SK-MEL-5 (cell line): ENCODE data around the gene LYPD5. TPM values are rescaled to one million over a fixed set of nuclear protein-coding genes. Genes with fewer than 3 reads are reported as not detected.

Source experiments
- DNase-seq: peaks from one replicate; pipeline ENCODE4 v3.0.0-alpha.2; 2016; ENCODE audit warnings: low read depth, low spot score
- in situ Hi-C: cut with HindIII; loops from 2 replicates; pipeline ENCODE4 v1.10.0; 2016; ENCODE audit warnings: low sequenced_read_pairs, high pct_unique_total_duplicates, low pct_unique_long_range_greater_than_20kb
- total RNA-seq: library from RNA; depleted of rRNA; stranded (reverse); fragments of >200 nt; shearing (Covaris generic); gene quantifications from 2 replicates; pipeline ENCODE4 v1.2.3, GENCODE V29; 2014; rRNA removed

LYPD5 gene
- total RNA-seq, 1 experiment from 2014 or later = not detected

DNA sequence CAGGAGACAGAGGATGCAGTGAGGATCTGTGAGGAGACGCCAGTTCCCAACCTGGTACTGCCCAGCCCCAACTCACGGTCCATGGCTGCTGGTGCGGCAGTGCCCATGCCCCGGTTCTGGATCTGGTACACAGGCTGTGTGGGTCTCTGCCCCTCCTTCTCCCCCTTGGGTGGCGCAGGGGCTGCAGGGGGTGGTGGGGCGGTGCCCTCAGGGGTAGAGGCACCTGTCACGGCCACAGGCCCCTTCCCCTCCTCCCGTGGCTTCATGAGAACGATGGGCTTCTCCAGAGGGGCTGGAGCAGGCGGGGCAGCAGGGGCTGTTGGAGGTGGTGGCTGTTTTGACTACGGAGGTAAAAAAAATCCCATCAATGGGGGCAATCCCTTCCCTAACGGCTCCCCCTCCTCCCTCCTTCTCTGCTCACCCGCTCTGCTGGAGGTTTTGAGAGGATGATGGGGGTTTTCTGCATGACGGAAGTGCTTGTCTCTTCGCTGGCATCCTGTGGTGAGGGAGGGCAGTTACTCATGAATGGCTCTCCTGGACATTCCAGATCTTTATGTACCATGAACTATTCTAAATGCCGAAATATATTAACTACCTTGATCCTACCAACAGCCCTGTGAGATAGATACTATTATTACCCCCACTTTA, 54.6 kb downstream of the LYPD5 start:
- no peak for DNase-seq
- in situ Hi-C loops = no loop called here

Other genes with a start within 250 kb of the LYPD5 start
- gene XRCC1, start 226.9 kb downstream of the LYPD5 start, total RNA-seq = 12.2 and 13.2 TPM in 2 replicates
- gene PINLYP, start 226.6 kb downstream of the LYPD5 start, total RNA-seq = not detected in 2 replicates
- 18.7 and 20.8 TPM in 2 replicates for gene IRGQ, start 206.3 kb downstream of the LYPD5 start, total RNA-seq
- 10.5 and 12.7 TPM in 2 replicates for gene ZNF576, start 205.9 kb downstream of the LYPD5 start, total RNA-seq
- not detected in 2 replicates for gene SRRM5, start 190.4 kb downstream of the LYPD5 start, total RNA-seq
- gene ZNF428, start 182.8 kb downstream of the LYPD5 start, total RNA-seq = 44.6 and 47.2 TPM in 2 replicates
- 13.1 and 13.2 TPM in 2 replicates for gene CADM4, start 162.6 kb downstream of the LYPD5 start, total RNA-seq
- 3.5 and 5.5 TPM in 2 replicates for gene PLAUR, start 132.3 kb downstream of the LYPD5 start, total RNA-seq
- not detected in 2 replicates for gene IRGC, start 86.4 kb downstream of the LYPD5 start, total RNA-seq
- 16.3 and 21.1 TPM in 2 replicates for gene SMG9, start 47.5 kb downstream of the LYPD5 start, total RNA-seq
- gene KCNN4, start 21.5 kb downstream of the LYPD5 start, total RNA-seq = 1.4 and 1.7 TPM in 2 replicates
- gene ZNF283, start 24.9 kb upstream of the LYPD5 start, total RNA-seq = 8.7 and 11.9 TPM in 2 replicates
- 0.40 TPM in 1 of 2 replicates, not detected in the other for gene ZNF404, start 81.5 kb upstream of the LYPD5 start, total RNA-seq
- gene ZNF45, start 132.8 kb upstream of the LYPD5 start, total RNA-seq = 9.5 and 12.5 TPM in 2 replicates
- 1.6 and 3.0 TPM in 2 replicates for gene ZNF221, start 148.8 kb upstream of the LYPD5 start, total RNA-seq
- gene ZNF155, start 181.7 kb upstream of the LYPD5 start, total RNA-seq = 7.5 and 7.9 TPM in 2 replicates
- gene ZNF230, start 200.5 kb upstream of the LYPD5 start, total RNA-seq = 3.3 and 6.6 TPM in 2 replicates
- 5.5 and 9.0 TPM in 2 replicates for gene ZNF222, start 222.9 kb upstream of the LYPD5 start, total RNA-seq
- gene ZNF223, start 249.6 kb upstream of the LYPD5 start, total RNA-seq = 3.7 and 3.9 TPM in 2 replicates